NCI-H187 treated with DMSO at 0.1 percent for 48 hours (cell line): ENCODE measurements around the gene KCNJ9.
"Not testable (repeated sequence)": the region's sequence is repeated elsewhere in the genome, so short reads cannot be mapped to it uniquely, and the experiment has no call there.

Experiments used
- DNase-seq: peaks from one replicate; lab custom pipeline; 2025; lab: John Stamatoyannopoulos, UW

Gene KCNJ9

GRCh38 chr1:160125746-160126145 is 44.4 kb downstream of the KCNJ9 start:
- no peak for DNase-seq

- DNase-seq: not testable (repeated sequence)
Observed at GRCh38 chr1:160126342-160126741, 45.0 kb downstream of the KCNJ9 start.

GRCh38 chr1:160127381-160127780 is 46.0 kb downstream of the KCNJ9 start:
- DNase-seq: no peak

- no peak for DNase-seq
Observed at GRCh38 chr1:160127865-160128523, 46.7 kb downstream of the KCNJ9 start.

GRCh38 chr1:160128636-160129035 is 47.3 kb downstream of the KCNJ9 start:
- DNase-seq: no peak

- DNase-seq: no peak
Observed at GRCh38 chr1:160129046-160129445, 47.7 kb downstream of the KCNJ9 start.

- DNase-seq: no peak
Observed at GRCh38 chr1:160129558-160129957, 48.2 kb downstream of the KCNJ9 start.

GRCh38 chr1:160129966-160130365 is 48.6 kb downstream of the KCNJ9 start:
- DNase-seq: no peak

GRCh38 chr1:160130486-160130885 is 49.1 kb downstream of the KCNJ9 start:
- no peak for DNase-seq

GRCh38 chr1:160130939-160131338 is 49.6 kb downstream of the KCNJ9 start:
- no peak for DNase-seq

GRCh38 chr1:160131803-160132565 is 50.6 kb downstream of the KCNJ9 start:
- no peak for DNase-seq

GRCh38 chr1:160133990-160134770 is 52.8 kb downstream of the KCNJ9 start:
- no peak for DNase-seq

GRCh38 chr1:160134791-160135572 is 53.6 kb downstream of the KCNJ9 start:
- DNase-seq: no peak

- no peak for DNase-seq
Observed at GRCh38 chr1:160136121-160136925, 55.0 kb downstream of the KCNJ9 start.

- no peak for DNase-seq
Observed at GRCh38 chr1:160136926-160137200, 55.5 kb downstream of the KCNJ9 start.

- no peak for DNase-seq
Observed at GRCh38 chr1:160137216-160137862, 56.0 kb downstream of the KCNJ9 start.

- DNase-seq: no peak
Observed at GRCh38 chr1:160139840-160140239, 58.5 kb downstream of the KCNJ9 start.
